ENCODE measurements around the gene RGS11.

- TF ChIP-seq, protein P1, sequence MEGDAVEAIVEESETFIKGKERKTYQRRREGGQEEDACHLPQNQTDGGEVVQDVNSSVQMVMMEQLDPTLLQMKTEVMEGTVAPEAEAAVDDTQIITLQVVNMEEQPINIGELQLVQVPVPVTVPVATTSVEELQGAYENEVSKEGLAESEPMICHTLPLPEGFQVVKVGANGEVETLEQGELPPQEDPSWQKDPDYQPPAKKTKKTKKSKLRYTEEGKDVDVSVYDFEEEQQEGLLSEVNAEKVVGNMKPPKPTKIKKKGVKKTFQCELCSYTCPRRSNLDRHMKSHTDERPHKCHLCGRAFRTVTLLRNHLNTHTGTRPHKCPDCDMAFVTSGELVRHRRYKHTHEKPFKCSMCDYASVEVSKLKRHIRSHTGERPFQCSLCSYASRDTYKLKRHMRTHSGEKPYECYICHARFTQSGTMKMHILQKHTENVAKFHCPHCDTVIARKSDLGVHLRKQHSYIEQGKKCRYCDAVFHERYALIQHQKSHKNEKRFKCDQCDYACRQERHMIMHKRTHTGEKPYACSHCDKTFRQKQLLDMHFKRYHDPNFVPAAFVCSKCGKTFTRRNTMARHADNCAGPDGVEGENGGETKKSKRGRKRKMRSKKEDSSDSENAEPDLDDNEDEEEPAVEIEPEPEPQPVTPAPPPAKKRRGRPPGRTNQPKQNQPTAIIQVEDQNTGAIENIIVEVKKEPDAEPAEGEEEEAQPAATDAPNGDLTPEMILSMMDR (IDR thresholded peaks at IDR 0.05), result no peak
- no peak for TF ChIP-seq EP300 (IDR thresholded peaks at IDR 0.05)
- no peak for TF ChIP-seq POLR2A (IDR thresholded peaks at IDR 0.05)
These were observed 28.2 kb upstream of the RGS11 start for GRCh38 chr16:303760-304505.
